ENCODE results near the gene DPY30.
A peak's percentile ranks its signal among the peaks of the same experiment; 100 is the strongest.
"Not testable (repeated sequence)": the region's sequence is repeated elsewhere in the genome, so short reads cannot be mapped to it uniquely, and the experiment has no call there.

Gene DPY30

GRCh38 chr2:32039447-32040219 is at the start of gene DPY30:
Gene DPY30, minus strand, starts transcription at chr2:32039805. Its CDS starts 349 bp downstream, at chr2:32039456.
- DNase-seq, result peak; percentile 92

- DNase-seq, result no peak
Observed at GRCh38 chr2:32074134-32074506, 34.5 kb upstream of the DPY30 start.

GRCh38 chr2:32067549-32067948 is 27.9 kb upstream of the DPY30 start:
- DNase-seq, result no peak

GRCh38 chr2:32064713-32065112 is 25.1 kb upstream of the DPY30 start:
- DNase-seq, result no peak

GRCh38 chr2:32064021-32064601 is 24.5 kb upstream of the DPY30 start:
- no peak for DNase-seq

GRCh38 chr2:32063310-32064020 is 23.9 kb upstream of the DPY30 start, which contains the start of gene SPAST:
Gene SPAST, plus strand, starts transcription at chr2:32063556. Its CDS starts 276 bp downstream, at chr2:32063832.
- peak; percentile 99 for DNase-seq

- no peak for DNase-seq
Observed at GRCh38 chr2:32061973-32062861, 22.6 kb upstream of the DPY30 start.

GRCh38 chr2:32061430-32061829 is 21.8 kb upstream of the DPY30 start:
- no peak for DNase-seq

- no peak for DNase-seq
Observed at GRCh38 chr2:32060266-32060665, 20.7 kb upstream of the DPY30 start.

GRCh38 chr2:32058130-32058529 is 18.5 kb upstream of the DPY30 start:
- DNase-seq, result no peak

GRCh38 chr2:32054583-32054982 is 15.0 kb upstream of the DPY30 start:
- not testable (repeated sequence) for DNase-seq

- DNase-seq, result no peak
Observed at GRCh38 chr2:32051836-32052439, 12.3 kb upstream of the DPY30 start.

- DNase-seq, result no peak
Observed at GRCh38 chr2:32043561-32043960, 4.0 kb upstream of the DPY30 start.

- not testable (repeated sequence) for DNase-seq
Observed at GRCh38 chr2:32034198-32034887, 5.3 kb downstream of the DPY30 start.

- not testable (repeated sequence) for DNase-seq
Observed at GRCh38 chr2:32018789-32019482, 20.7 kb downstream of the DPY30 start.

- DNase-seq, result no peak
Observed at GRCh38 chr2:32012872-32013271, 26.7 kb downstream of the DPY30 start.

- no peak for DNase-seq
Observed at GRCh38 chr2:32011485-32011960, 28.1 kb downstream of the DPY30 start.

- peak; percentile 95 for DNase-seq
Observed at GRCh38 chr2:32010670-32011484, 28.7 kb downstream of the DPY30 start, which contains the start of gene MEMO1. Gene MEMO1, minus strand, starts transcription at chr2:32011008. Its CDS starts 761 bp downstream, at chr2:32010247.

- peak; percentile 74 for DNase-seq
Observed at GRCh38 chr2:32010280-32010669, 29.3 kb downstream of the DPY30 start.

All from CD4-positive, alpha-beta T cell treated with Interleukin-6 for 4 hours (primary cell).